CD4-positive, alpha-beta T cell treated with Interleukin-10 for 1 hour (primary cell): Measurements from ENCODE around the gene VPS35L.
"Not testable (repeated sequence)": the region's sequence is repeated elsewhere in the genome, so short reads cannot be mapped to it uniquely, and the experiment has no call there.

Source experiments
- DNase-seq: peaks from one replicate; pipeline ENCODE4 v3.0.0-alpha.2; 2020

VPS35L gene

GRCh38 chr16:19655242-19655777 is 99.8 kb downstream of the VPS35L start:
- no peak for DNase-seq

GRCh38 chr16:19657831-19658230 is 102.3 kb downstream of the VPS35L start:
- no peak for DNase-seq

- no peak for DNase-seq
These were observed 104.1 kb downstream of the VPS35L start for GRCh38 chr16:19659554-19659953.

GRCh38 chr16:19660432-19660831 is 104.9 kb downstream of the VPS35L start:
- no peak for DNase-seq

DNA sequence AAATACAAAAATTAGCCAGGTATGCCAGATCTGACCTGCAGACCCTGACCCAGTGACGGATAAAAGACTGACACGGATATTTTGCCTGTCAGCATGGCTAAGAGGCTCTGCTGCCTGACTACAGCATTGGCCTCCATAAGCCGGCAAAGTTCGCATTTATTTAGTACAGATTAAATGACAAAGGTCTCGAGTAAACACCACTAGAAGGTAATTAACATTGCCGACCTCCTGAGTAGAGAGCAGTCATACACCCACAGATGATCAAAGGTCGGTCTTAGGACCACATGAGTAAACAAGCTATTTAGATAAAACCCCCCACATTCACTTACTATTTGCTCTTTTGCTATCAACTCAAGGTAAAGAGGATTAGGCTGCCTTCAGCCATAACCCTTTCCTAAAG is 106.8 kb downstream of the VPS35L start:
- DNase-seq, result no peak

GRCh38 chr16:19664166-19664565 is 108.7 kb downstream of the VPS35L start:
- DNase-seq, result no peak

GRCh38 chr16:19665313-19665712 is 109.8 kb downstream of the VPS35L start:
- not testable (repeated sequence) for DNase-seq

DNA sequence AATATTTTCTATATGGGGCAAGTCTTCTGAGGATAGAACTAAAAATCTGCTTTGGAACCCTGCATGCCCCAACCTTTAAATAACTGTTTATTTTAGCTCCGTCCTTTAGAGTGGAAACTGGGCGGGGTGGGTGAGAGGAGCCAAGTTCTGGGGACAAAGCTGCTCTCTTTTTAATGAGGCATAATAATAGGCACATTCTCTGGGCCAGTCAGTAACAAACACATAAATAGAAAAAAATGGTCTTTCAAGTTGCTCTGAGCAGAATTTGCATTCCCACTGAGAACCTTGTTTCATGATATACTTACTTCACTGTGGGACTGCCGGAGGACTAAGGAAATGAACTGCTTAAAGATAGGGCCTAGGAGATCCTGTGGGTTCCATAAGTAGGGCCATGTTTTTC is 111.0 kb downstream of the VPS35L start:
- no peak for DNase-seq

- no peak for DNase-seq
These were observed 116.9 kb downstream of the VPS35L start for GRCh38 chr16:19672378-19672777.

DNA sequence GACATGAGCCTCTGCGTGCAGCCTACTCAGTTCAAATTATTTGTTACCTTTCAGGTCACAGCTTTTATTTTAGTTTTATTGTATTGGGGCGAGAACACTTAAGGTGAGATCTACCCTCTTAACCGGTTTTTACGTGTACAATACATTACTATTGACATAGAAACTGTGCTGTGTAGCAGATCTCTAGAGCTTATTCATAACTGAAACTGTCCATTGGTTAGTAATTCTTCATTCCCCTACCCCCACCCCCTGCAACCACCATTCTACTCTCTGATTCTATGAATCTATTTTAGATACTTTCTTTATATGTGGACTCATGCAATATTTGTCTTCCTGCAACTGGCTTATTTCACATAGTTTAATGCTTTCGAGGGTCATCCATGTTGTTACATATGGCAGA is 119.0 kb downstream of the VPS35L start:
- no peak for DNase-seq

- no peak for DNase-seq
These were observed 121.9 kb downstream of the VPS35L start for GRCh38 chr16:19677402-19677801.

DNA sequence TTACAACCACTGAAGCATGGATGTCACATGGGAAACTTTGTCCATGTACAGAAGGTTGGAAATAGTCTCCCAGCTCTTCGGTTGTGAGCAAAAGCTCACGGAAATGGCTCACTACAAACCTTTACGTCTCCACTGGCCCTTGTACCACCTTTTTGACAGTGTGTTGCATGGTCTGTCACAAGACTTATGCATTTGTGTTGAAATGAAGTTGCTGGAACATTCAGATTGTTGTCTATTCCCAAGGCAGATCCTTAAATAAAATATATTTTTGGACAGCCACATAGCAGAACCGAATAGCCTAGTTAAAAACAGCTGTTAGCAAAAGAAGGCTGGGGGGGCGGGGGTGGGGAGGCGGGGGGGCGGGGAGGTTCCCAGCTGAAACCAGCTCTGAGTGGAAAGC is 123.3 kb downstream of the VPS35L start:
- DNase-seq, result no peak

DNA sequence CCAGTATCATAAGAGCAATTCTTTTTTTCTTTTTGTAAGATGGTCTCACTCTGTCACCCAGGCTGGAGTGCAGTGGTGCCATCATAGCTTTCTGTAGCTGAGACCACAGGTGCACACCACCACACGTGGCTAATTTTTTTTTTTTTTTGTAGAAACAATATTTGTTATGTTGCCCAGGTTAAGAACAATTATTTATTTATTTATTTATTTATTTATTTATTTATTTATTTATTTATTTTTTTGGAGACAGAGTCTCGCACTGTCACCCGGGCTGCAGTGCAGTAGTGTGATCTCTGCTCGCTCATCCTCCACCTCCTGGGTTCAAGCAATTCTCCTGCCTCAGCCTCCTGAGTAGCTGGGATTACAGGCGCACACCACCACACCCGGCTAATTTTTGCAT is 123.8 kb downstream of the VPS35L start:
- not testable (repeated sequence) for DNase-seq

GRCh38 chr16:19680881-19681340 is 125.4 kb downstream of the VPS35L start:
- DNase-seq, result no peak

DNA sequence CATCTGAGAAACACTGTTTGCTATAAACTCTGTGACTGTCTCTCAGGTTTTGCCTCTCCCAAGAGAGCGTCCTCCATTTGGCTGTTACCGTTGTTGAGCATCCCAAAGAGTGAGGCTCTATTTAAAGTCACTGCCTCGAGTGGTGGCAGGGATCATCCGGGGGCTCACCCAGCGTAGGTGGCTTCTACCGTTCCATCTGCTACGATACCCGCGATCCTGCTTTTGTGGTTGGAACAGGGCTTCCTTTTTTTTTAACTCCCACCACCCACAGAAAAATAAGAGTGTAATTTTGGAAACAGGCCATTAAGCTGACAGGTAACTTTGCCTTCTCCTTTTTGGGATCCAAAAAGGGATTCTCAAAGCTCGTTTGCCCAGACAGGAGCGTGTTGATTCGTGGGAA is 126.1 kb downstream of the VPS35L start:
- no peak for DNase-seq

GRCh38 chr16:19683453-19684236 is 128.1 kb downstream of the VPS35L start:
- no peak for DNase-seq

DNA sequence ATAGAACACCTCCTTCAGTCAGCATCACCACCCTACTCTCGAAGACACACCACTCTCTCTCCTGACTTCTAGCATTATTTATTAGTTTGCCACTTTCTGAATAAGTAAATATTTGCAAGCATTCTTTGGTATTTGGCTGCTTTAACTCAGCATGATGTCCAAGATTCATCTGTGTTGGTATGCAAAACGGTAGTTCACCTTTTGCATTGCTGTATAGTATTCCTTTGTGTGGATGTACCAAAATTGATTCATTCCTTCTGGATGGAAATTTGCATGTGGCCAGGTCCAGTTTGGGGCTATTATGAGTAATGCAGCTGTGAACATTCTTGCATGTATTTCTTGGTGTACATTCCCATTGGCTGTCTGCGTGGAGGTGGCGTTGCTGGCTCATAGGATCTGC is 129.7 kb downstream of the VPS35L start:
- no peak for DNase-seq

GRCh38 chr16:19687279-19687678 is 131.8 kb downstream of the VPS35L start:
- DNase-seq, result no peak

GRCh38 chr16:19688396-19689024 is 133.0 kb downstream of the VPS35L start:
- no peak for DNase-seq

DNA sequence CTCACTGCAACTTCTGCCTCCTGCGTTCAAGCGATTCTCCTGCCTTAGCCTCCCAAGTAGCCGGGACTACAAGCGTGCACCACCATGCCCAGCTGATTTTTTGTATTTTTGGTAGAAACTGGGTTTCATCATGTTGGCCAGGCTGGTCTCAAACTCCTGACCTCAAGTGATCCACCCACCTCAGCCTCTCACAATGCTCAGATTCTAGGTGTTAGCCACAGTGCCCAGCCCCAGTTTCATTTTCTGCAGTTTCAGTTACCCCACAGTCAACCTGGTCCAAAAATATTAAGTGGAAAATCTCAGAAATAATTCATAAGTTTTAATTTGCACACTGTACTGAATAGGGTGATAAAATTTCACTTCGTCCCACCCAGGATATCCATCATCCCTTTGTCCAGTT is 133.8 kb downstream of the VPS35L start:
- no peak for DNase-seq

DNA sequence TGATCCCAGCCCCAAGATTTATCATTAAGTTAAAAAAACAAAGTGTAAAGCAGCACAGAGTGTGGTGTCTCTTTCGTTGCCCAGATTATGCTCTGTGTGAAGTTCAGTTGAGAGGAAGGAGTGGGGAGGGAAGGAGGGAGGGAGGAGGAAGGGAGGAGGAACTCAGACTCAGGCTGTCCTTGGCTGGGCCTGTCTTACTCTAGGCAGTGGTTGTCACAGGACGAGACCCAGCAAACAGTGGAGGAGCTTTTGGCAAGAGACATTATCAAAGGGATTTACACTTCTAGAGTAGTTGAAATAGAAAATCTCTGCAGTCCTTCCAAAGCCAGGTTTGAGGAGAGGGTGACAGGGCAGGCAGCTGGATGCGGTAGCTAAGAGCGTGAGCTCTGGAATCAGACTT is 134.7 kb downstream of the VPS35L start:
- DNase-seq, result no peak

- no peak for DNase-seq
These were observed 135.7 kb downstream of the VPS35L start for GRCh38 chr16:19691161-19691711.

DNA sequence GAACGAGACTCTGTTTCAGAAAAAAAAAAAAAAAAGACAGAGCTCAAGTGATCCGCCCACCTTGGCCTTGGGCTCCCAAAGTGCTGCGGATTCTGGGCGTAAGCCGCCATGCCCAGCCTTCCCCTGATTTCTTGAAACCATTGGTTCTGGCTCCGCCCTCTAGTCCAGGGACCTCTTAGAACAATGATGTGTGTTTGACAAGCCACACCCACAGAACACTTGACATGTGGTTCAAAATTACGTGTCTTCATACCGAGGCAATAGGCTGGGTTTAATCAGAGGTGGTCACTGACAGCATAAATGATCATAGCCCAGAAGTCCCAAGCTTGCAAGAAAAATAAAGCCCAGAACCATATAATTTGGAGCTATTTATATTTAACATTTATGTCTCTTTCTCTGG is 139.5 kb downstream of the VPS35L start:
- DNase-seq, result no peak

GRCh38 chr16:19696328-19696727 is 140.8 kb downstream of the VPS35L start:
- DNase-seq, result peak; percentile 83
